Keratinocyte (primary cell): Measurements from ENCODE around the gene GPATCH4. TPM values are rescaled to one million over a fixed set of nuclear protein-coding genes. Genes with fewer than 3 reads are reported as not detected.

Source experiments
- DNase-seq: peaks from one replicate; pipeline ENCODE4 v3.0.0-alpha.2; 2011; ENCODE audit warnings: low read depth, missing footprints, low spot score
- FAIRE-seq: peaks from 2 replicates; lab custom pipeline; 2011; peaks lifted over from hg19 to GRCh38; lab: Jason Lieb, UNC
- H2AFZ ChIP-seq: 2 replicates; pipeline ENCODE4 v1.6.0; 2012; ENCODE audit warnings: low read length, control low read depth, inconsistent platforms; ENCODE audit not compliant: control insufficient read depth
- H3K27ac ChIP-seq: 2 replicates; pipeline ENCODE4 v1.5.1; 2011; ENCODE audit warnings: low read length; ENCODE audit not compliant: control insufficient read depth, insufficient read depth
- H3K27me3 ChIP-seq: 3 replicates; pipeline ENCODE4 v1.6.0; 2011; ENCODE audit warnings: low read length; ENCODE audit not compliant: control insufficient read depth, insufficient read depth; ENCODE audit errors: extremely low read depth
- H3K36me3 ChIP-seq, 2 experiments: 2 replicates in 1 of 2; 3 replicates in 1 of 2; pipeline ENCODE4 v1.5.1; 2011; ENCODE audit warnings: low read length in 2 of 2, mild to moderate bottlenecking in 1 of 2; ENCODE audit not compliant: control insufficient read depth in 2 of 2, insufficient read depth in 2 of 2; ENCODE audit errors: extremely low read depth in 1 of 2
- H3K4me1 ChIP-seq: 3 replicates; pipeline ENCODE4 v1.5.1; 2011; ENCODE audit warnings: low read length; ENCODE audit not compliant: control insufficient read depth, insufficient read depth; ENCODE audit errors: extremely low read depth
- H3K4me2 ChIP-seq: 3 replicates; pipeline ENCODE4 v1.6.0; 2011; ENCODE audit warnings: low read depth, low read length; ENCODE audit not compliant: control insufficient read depth, insufficient read depth; ENCODE audit errors: extremely low read depth
- H3K4me3 ChIP-seq, 3 experiments: fragments of 200-600 bp in 1 of 3; sonication (generic) in 1 of 3; 2 replicates in 2 of 3; 3 replicates in 1 of 3; pipeline ENCODE4 v1.5.1; 2011 to 2016; ENCODE audit warnings: low read length in 3 of 3, mild to moderate bottlenecking in 3 of 3, control low read depth in 2 of 3, inconsistent platforms in 1 of 3, low read depth in 1 of 3, mixed read lengths in 1 of 3, mixed run types in 1 of 3, moderate library complexity in 1 of 3; ENCODE audit not compliant: control insufficient read depth in 2 of 3, insufficient read depth in 2 of 3; ENCODE audit errors: extremely low read depth in 1 of 3
- H3K79me2 ChIP-seq: 2 replicates; pipeline ENCODE4 v1.6.0; 2012; ENCODE audit warnings: low read length; ENCODE audit not compliant: control insufficient read depth, insufficient read depth
- H3K9ac ChIP-seq: 3 replicates; pipeline ENCODE4 v1.6.0; 2011; ENCODE audit warnings: low read length; ENCODE audit not compliant: control insufficient read depth, insufficient read depth; ENCODE audit errors: extremely low read depth
- H3K9me1 ChIP-seq: 3 replicates; pipeline ENCODE4 v1.6.0; 2011; ENCODE audit warnings: low read length; ENCODE audit not compliant: control insufficient read depth, insufficient read depth; ENCODE audit errors: extremely low read depth
- H3K9me3 ChIP-seq: 2 replicates; pipeline ENCODE4 v1.5.1; 2012; ENCODE audit warnings: low read depth, low read length; ENCODE audit not compliant: control insufficient read depth
- H4K20me1 ChIP-seq: 3 replicates; pipeline ENCODE4 v1.6.0; 2011; ENCODE audit warnings: low read length; ENCODE audit not compliant: control insufficient read depth, insufficient read depth; ENCODE audit errors: extremely low read depth
- EZH2 ChIP-seq: IDR thresholded peaks from one replicate; pipeline ENCODE4 v1.6.1; 2012; ENCODE audit warnings: inconsistent platforms, mild to moderate bottlenecking, low read length, moderate library complexity
- dilution Hi-C: fragments of 300-500 bp; cut with MboI; formaldehyde crosslinking; loops from one replicate; pipeline ENCODE4 v1.7.0; 2020; ENCODE audit warnings: low sequenced_read_pairs; ENCODE audit not compliant: extremely low pct_ligation_motif_present
- polyA plus RNA-seq, 5 experiments: library from polyadenylated mRNA; depleted of rRNA in 3 of 5; stranded (reverse) in 3 of 5; stranded (forward) in 1 of 5; unstranded in 1 of 5; fragments of >200 nt; gene quantifications; 1 replicate in 1 of 5; 2 replicates in 3 of 5; 3 replicates in 1 of 5; pipeline versions ENCODE4 v1.2.1 to v1.2.3, GENCODE V29; 2011 to 2012; ENCODE audit warnings: missing spikeins in 2 of 5, low read depth in 1 of 5, low replicate concordance in 1 of 5
- TF ChIP-seq, protein P1 (sequence below), 3 experiments: IDR thresholded peaks in 1 of 3; conservative IDR thresholded peaks in 1 of 3; optimal IDR thresholded peaks in 1 of 3; 2 replicates in 2 of 3; 3 replicates in 1 of 3; pipeline versions ENCODE3 to v1.5.1; 2011; ENCODE audit warnings: low read length in 3 of 3, mild to moderate bottlenecking in 3 of 3, moderate library complexity in 2 of 3, control low read depth in 1 of 3, inconsistent platforms in 1 of 3; ENCODE audit not compliant: insufficient read depth in 2 of 3; ENCODE audit errors: extremely low read depth in 1 of 3

The GPATCH4 gene
- polyA plus RNA-seq, 1 donor (not counting 4 experiments of a cell fraction or from before 2014, with no cell fraction given), result 43.5 TPM

DNA sequence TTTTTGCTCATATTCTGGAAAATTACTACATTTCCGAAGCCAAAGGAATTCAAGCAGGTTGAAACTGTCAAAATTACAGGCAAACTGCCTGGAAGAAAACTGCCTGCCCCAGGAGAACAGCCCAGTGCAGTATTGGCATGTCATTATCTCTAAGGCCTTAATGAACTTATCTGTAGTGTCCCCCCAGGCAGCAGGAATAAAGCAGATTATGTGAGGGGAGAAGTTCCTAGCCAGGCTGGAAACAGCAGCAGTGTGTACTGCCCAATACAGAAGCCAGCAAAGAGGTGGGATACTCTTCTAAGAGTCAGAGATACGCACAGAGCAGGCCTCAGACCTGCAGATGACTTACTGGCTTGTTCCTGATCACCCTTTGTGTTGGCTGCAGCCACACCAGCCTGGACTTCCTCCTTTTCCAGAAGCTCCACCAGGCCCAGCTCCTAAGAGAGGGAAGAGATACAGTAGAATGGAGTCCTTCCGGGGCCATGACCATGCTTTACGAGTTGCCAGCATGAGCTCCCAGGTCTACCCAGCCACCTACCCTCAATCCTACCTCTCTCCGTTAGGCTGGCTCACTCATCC, 40.6 kb downstream of the GPATCH4 start:
- TF ChIP-seq, protein P1, sequence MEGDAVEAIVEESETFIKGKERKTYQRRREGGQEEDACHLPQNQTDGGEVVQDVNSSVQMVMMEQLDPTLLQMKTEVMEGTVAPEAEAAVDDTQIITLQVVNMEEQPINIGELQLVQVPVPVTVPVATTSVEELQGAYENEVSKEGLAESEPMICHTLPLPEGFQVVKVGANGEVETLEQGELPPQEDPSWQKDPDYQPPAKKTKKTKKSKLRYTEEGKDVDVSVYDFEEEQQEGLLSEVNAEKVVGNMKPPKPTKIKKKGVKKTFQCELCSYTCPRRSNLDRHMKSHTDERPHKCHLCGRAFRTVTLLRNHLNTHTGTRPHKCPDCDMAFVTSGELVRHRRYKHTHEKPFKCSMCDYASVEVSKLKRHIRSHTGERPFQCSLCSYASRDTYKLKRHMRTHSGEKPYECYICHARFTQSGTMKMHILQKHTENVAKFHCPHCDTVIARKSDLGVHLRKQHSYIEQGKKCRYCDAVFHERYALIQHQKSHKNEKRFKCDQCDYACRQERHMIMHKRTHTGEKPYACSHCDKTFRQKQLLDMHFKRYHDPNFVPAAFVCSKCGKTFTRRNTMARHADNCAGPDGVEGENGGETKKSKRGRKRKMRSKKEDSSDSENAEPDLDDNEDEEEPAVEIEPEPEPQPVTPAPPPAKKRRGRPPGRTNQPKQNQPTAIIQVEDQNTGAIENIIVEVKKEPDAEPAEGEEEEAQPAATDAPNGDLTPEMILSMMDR (optimal IDR thresholded peaks at IDR 0.05 in 1 of 3, IDR thresholded peaks at IDR 0.05 in 1 of 3, conservative IDR thresholded peaks at IDR 0.05 in 1 of 3; ENCODE audit: extremely low read depth in 1 of 3, insufficient read depth in 2 of 3, low read length in 3 of 3), result no peak
- no peak for TF ChIP-seq EZH2
- H3K9me1 ChIP-seq, result no peaks in the 10 kb centered on the region
- H3K4me2 ChIP-seq, result no peak overlapping the region
- H3K9me3 ChIP-seq, result no peaks in the 10 kb centered on the region
- no peak overlapping the region for H2AFZ ChIP-seq
- H3K4me3 ChIP-seq, result no peak overlapping the region
- no peaks in the 10 kb centered on the region for H4K20me1 ChIP-seq
- H3K36me3 ChIP-seq, result peaks cover 0 to 23% of the 10 kb centered on the region in 2 experiments
- no peaks in the 10 kb centered on the region for H3K79me2 ChIP-seq
- H3K27ac ChIP-seq, result no peak overlapping the region
- no peaks in the 10 kb centered on the region for H3K27me3 ChIP-seq
- FAIRE-seq, result no peak
- no peak for DNase-seq
- no peak overlapping the region for H3K9ac ChIP-seq
- dilution Hi-C loops, result no loop called here
- H3K4me1 ChIP-seq, result no peaks in the 10 kb centered on the region

DNA sequence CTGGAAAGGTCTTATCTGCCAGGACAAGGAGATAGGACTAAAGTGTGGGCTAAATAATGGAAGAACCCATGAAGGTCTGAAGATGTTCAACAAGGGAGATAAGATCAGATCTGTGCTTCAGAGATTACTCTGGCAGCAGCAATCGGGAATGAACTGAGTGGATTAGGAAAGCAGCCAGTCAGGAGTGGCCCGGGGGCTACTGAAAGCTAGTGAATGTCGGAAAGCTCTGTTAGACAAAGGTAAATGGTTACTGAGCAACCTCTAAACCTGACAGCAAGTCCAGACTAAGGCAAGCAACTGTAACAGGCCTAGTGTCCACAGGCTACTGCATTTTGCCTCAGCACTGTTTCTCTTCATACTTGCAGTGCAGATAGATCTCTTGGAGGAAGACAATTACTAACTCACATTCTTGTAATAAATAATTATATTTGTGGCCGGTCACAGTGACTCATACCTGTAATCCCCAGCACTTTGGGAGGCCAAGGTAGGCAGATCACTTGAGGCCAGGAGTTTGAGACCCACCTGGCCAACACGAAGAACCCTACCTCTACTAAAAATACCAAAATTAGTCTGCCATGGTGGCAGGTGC, 41.4 kb downstream of the GPATCH4 start:
- DNase-seq (no peak), FAIRE-seq (no peak)
- H2AFZ ChIP-seq, result no peak overlapping the region
- H3K4me3 ChIP-seq, result no peak overlapping the region
- H3K27me3 ChIP-seq, result no peaks in the 10 kb centered on the region
- TF ChIP-seq, protein P1 (optimal IDR thresholded peaks at IDR 0.05 in 1 of 3, IDR thresholded peaks at IDR 0.05 in 1 of 3, conservative IDR thresholded peaks at IDR 0.05 in 1 of 3; ENCODE audit: extremely low read depth in 1 of 3, insufficient read depth in 2 of 3, low read length in 3 of 3), result no peak
- no peaks in the 10 kb centered on the region for H3K79me2 ChIP-seq
- no peaks in the 10 kb centered on the region for H3K9me1 ChIP-seq
- no peak overlapping the region for H3K9ac ChIP-seq
- H3K36me3 ChIP-seq, result peaks cover 0 to 19% of the 10 kb centered on the region in 2 experiments
- dilution Hi-C loops, result no loop called here
- H4K20me1 ChIP-seq, result no peaks in the 10 kb centered on the region
- H3K27ac ChIP-seq, result no peak overlapping the region
- no peaks in the 10 kb centered on the region for H3K9me3 ChIP-seq
- H3K4me1 ChIP-seq, result no peaks in the 10 kb centered on the region
- H3K4me2 ChIP-seq, result no peak overlapping the region
